Ishikawa (cell line): ENCODE results near the gene HBS1L.

ENCODE experiments used
- CEBPB ChIP-seq: IDR thresholded peaks from 2 replicates; pipeline ENCODE4 v1.6.1; 2012
- EP300 ChIP-seq: IDR thresholded peaks from 2 replicates; pipeline ENCODE4 v1.6.1; 2012; ENCODE audit warnings: borderline replicate concordance

DNA sequence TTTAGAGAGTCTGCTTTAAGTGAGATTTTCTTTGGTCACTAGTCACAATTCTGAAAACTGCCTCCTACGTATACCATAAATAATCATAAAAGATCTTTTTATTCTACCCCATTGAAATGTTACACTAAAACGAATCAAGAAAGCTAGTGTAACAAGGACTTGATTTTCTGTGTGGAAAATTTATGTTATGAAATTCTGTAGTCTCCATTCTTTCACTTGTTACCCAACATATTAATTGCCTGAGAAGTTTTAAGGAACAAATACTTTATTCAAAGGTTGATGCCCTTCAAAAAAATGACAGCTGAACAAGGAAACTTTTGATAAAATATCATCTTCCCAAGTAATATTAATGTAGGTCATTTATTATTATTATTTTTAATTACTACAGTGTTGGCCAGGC is 13.3 kb upstream of the HBS1L start:
- TF ChIP-seq CEBPB (no peak), EP300 (no peak)
